H9 (cell line): ENCODE measurements around the gene PPBP. TPM values are rescaled to one million over a fixed set of nuclear protein-coding genes. Genes with fewer than 3 reads are reported as not detected.

Experiments
- DNase-seq: peaks from one replicate; pipeline ENCODE4 v3.0.0-alpha.2; 2017
- H2AFZ ChIP-seq: one replicate; pipeline ENCODE4 v1.6.1; 2013; ENCODE audit warnings: mild to moderate bottlenecking, low read length, control low read depth, moderate library complexity
- H2AK5ac ChIP-seq: 2 replicates; pipeline ENCODE4 v1.6.1; 2013; ENCODE audit warnings: low read length, control low read depth, mixed read lengths; ENCODE audit not compliant: insufficient read length
- H2BK120ac ChIP-seq: one replicate; pipeline ENCODE4 v1.6.1; 2013; ENCODE audit warnings: low read depth, mild to moderate bottlenecking, low read length, control low read depth, inconsistent platforms; ENCODE audit not compliant: poor library complexity, severe bottlenecking
- H2BK12ac ChIP-seq: 2 replicates; pipeline ENCODE4 v1.6.1; 2013; ENCODE audit warnings: low read length, control low read depth, mixed read lengths, low read depth; ENCODE audit not compliant: insufficient read length
- H2BK15ac ChIP-seq: 2 replicates; pipeline ENCODE4 v1.6.1; 2013; ENCODE audit warnings: low read depth, low read length, control low read depth
- H2BK20ac ChIP-seq: one replicate; pipeline ENCODE4 v1.6.1; 2013; ENCODE audit warnings: low read depth, mild to moderate bottlenecking, low read length, control low read depth, inconsistent platforms; ENCODE audit not compliant: poor library complexity, severe bottlenecking
- H2BK5ac ChIP-seq: 2 replicates; pipeline ENCODE4 v1.6.1; 2013; ENCODE audit warnings: low read length, control low read depth, mixed read lengths; ENCODE audit not compliant: insufficient read length
- H3K14ac ChIP-seq: 2 replicates; pipeline ENCODE4 v1.6.1; 2013; ENCODE audit warnings: low read length, control low read depth; ENCODE audit not compliant: insufficient read depth
- H3K18ac ChIP-seq: 2 replicates; pipeline ENCODE4 v1.6.1; 2013; ENCODE audit warnings: low read depth, mild to moderate bottlenecking, mixed read lengths, low read length, control low read depth; ENCODE audit not compliant: insufficient read length
- H3K23ac ChIP-seq: 2 replicates; pipeline ENCODE4 v1.6.1; 2013; ENCODE audit warnings: low read length, control low read depth, mixed read lengths, low read depth; ENCODE audit not compliant: insufficient read length
- H3K23me2 ChIP-seq: 2 replicates; pipeline ENCODE4 v1.6.1; 2013; ENCODE audit warnings: low read depth, mild to moderate bottlenecking, mixed read lengths, low read length, control low read depth; ENCODE audit not compliant: insufficient read length, poor library complexity, severe bottlenecking
- H3K27ac ChIP-seq: 2 replicates; pipeline ENCODE4 v1.5.1; 2013; ENCODE audit warnings: low read length, control low read depth, mixed read lengths, low read depth; ENCODE audit not compliant: insufficient read length
- H3K27me3 ChIP-seq: 2 replicates; pipeline ENCODE4 v1.6.1; 2013; ENCODE audit warnings: low read length, control low read depth, inconsistent platforms; ENCODE audit not compliant: insufficient read depth
- H3K4ac ChIP-seq: 2 replicates; pipeline ENCODE4 v1.6.1; 2013; ENCODE audit warnings: low read depth, mild to moderate bottlenecking, control low read depth, inconsistent platforms, low read length, moderate library complexity
- H3K4me1 ChIP-seq: 2 replicates; pipeline ENCODE4 v1.6.1; 2013; ENCODE audit warnings: low read length, control low read depth, inconsistent platforms; ENCODE audit not compliant: insufficient read depth
- H3K4me2 ChIP-seq: 2 replicates; pipeline ENCODE4 v1.6.1; 2013; ENCODE audit warnings: low read length, control low read depth, mixed read lengths; ENCODE audit not compliant: insufficient read length, insufficient read depth
- H3K56ac ChIP-seq: 2 replicates; pipeline ENCODE4 v1.6.1; 2013; ENCODE audit warnings: low read depth, mild to moderate bottlenecking, mixed read lengths, low read length, control low read depth; ENCODE audit not compliant: insufficient read length
- H3K79me1 ChIP-seq: 2 replicates; pipeline ENCODE4 v1.6.1; 2013; ENCODE audit warnings: low read depth, mild to moderate bottlenecking, moderate library complexity, low read length, control low read depth, inconsistent platforms; ENCODE audit not compliant: insufficient read depth, poor library complexity, severe bottlenecking
- H3K79me2 ChIP-seq: 2 replicates; pipeline ENCODE4 v1.6.1; 2013; ENCODE audit warnings: low read length, control low read depth, inconsistent platforms; ENCODE audit not compliant: insufficient read depth
- H3K9ac ChIP-seq: 2 replicates; pipeline ENCODE4 v1.6.1; 2013; ENCODE audit warnings: low read length, control low read depth, mixed read lengths; ENCODE audit not compliant: insufficient read length; ENCODE audit errors: extremely low read depth
- H3K9me3 ChIP-seq: one replicate; pipeline ENCODE4 v1.6.1; 2013; ENCODE audit warnings: low read depth, low read length, inconsistent platforms; ENCODE audit not compliant: control insufficient read depth
- H3T11ph ChIP-seq: one replicate; pipeline ENCODE4 v1.6.1; 2013; ENCODE audit warnings: mild to moderate bottlenecking, low read length, control low read depth, inconsistent platforms
- H4K20me1 ChIP-seq: one replicate; pipeline ENCODE4 v1.6.1; 2013; ENCODE audit not compliant: control insufficient read depth, insufficient read length, insufficient read depth
- H4K5ac ChIP-seq: 2 replicates; pipeline ENCODE4 v1.6.1; 2013; ENCODE audit warnings: low read depth, mild to moderate bottlenecking, mixed read lengths, low read length, control low read depth; ENCODE audit not compliant: insufficient read length
- H4K8ac ChIP-seq: replicated peaks from 2 replicates; pipeline ENCODE4 v1.6.1; 2013; ENCODE audit warnings: low read length, control low read depth, mixed read lengths, low read depth; ENCODE audit not compliant: insufficient read length
- H4K91ac ChIP-seq: 2 replicates; pipeline ENCODE4 v1.6.1; 2013; ENCODE audit warnings: low read depth, mild to moderate bottlenecking, moderate library complexity, mixed read lengths, low read length, control low read depth; ENCODE audit not compliant: insufficient read length
- H3K27ac Mint-ChIP-seq, 3 experiments: 2 replicates in 2 of 3; 3 replicates in 1 of 3; pipeline ENCODE4 v1.8.0; 2020 to 2021; ENCODE audit warnings: mixed read lengths in 3 of 3, mild to moderate bottlenecking in 1 of 3, moderate library complexity in 1 of 3
- H3K27me3 Mint-ChIP-seq: 2 replicates; pipeline ENCODE4 v1.8.0; 2021; ENCODE audit warnings: low read depth, mild to moderate bottlenecking, moderate library complexity, mixed read lengths
- H3K36me3 Mint-ChIP-seq, 3 experiments: 2 replicates in 2 of 3; 3 replicates in 1 of 3; pipeline ENCODE4 v1.8.0; 2020 to 2021; ENCODE audit warnings: low read depth in 3 of 3, mixed read lengths in 3 of 3; ENCODE audit not compliant: insufficient read depth in 1 of 3
- H3K4me1 Mint-ChIP-seq, 2 experiments: 2 replicates each; pipeline ENCODE4 v1.8.0; 2020; ENCODE audit warnings: mixed read lengths in 2 of 2
- H3K4me3 Mint-ChIP-seq, 2 experiments: 2 replicates in 1 of 2; 3 replicates in 1 of 2; pipeline ENCODE4 v1.8.0; 2020 to 2021; ENCODE audit warnings: mild to moderate bottlenecking in 2 of 2, mixed read lengths in 2 of 2, moderate library complexity in 1 of 2
- H3K9me3 Mint-ChIP-seq, 2 experiments: 2 replicates in 1 of 2; 3 replicates in 1 of 2; pipeline ENCODE4 v1.8.0; 2020; ENCODE audit warnings: mild to moderate bottlenecking in 2 of 2, mixed read lengths in 2 of 2, moderate library complexity in 1 of 2
- CTCF ChIP-seq: fragments of 200-600 bp; sonication (generic); conservative IDR thresholded peaks from 3 replicates; pipeline ENCODE4 v1.8.0; 2021; ENCODE audit warnings: antibody characterized with exemption, mild to moderate bottlenecking
- WGBS: extraction: QIAGEN DNeasy Blood & Tissue Kit; methylation state at CpG from one replicate; pipeline ENCODE4 v1.1.7; 2013; ENCODE audit warnings: missing lambda C conversion rate, low lambda C conversion rate, mixed read lengths; ENCODE audit not compliant: insufficient read length; ENCODE audit errors: extremely low coverage; 5-methylcytosine and 5-hydroxymethylcytosine counted together
- total RNA-seq: library from RNA; stranded (reverse); gene quantifications from 2 replicates; pipeline ENCODE4 v1.2.1, GENCODE V29; 2021

The PPBP gene
- total RNA-seq, 1 experiment from 2014 or later: 0.33 TPM

- H4K91ac ChIP-seq: no peak overlapping the region
- DNase-seq: no peak
- no peak overlapping the region for H2BK15ac ChIP-seq
- Mint-ChIP-seq H3K27ac (no peak overlapping the region), H3K27me3 (no peaks in the 10 kb centered on the region), H3K4me3 (no peak overlapping the region), H3K36me3 (peaks cover 8 to 17% (median 16%) of the 10 kb centered on the region in 3 experiments; a peak in 6 of 7 replicates), H3K9me3 (peaks cover 14 to 20% of the 10 kb centered on the region in 2 experiments), H3K4me1 (peaks cover 10 to 19% of the 10 kb centered on the region in 2 experiments)
- H3K79me2 ChIP-seq: no peaks in the 10 kb centered on the region
- 0 out of 2 replicates have a peak, but pooled peaks cover 2% of the 10 kb centered on the region for H3K4me1 ChIP-seq
- H2AK5ac ChIP-seq: no peak overlapping the region
- H3K27me3 ChIP-seq: no peaks in the 10 kb centered on the region
- no peak overlapping the region for H3K4ac ChIP-seq
- H3K23me2 ChIP-seq: no peaks in the 10 kb centered on the region
- no peak for TF ChIP-seq CTCF
- no CpG with 5 or more reads among the region's 2 CpGs for WGBS
- no peaks in the 10 kb centered on the region for H3K79me1 ChIP-seq
- H4K20me1 ChIP-seq: no peaks in the 10 kb centered on the region
- H3K9me3 ChIP-seq: no peaks in the 10 kb centered on the region
- H2BK5ac ChIP-seq: no peak overlapping the region
- no peak overlapping the region for H3K23ac ChIP-seq
- no peak overlapping the region for H2BK20ac ChIP-seq
- no peak overlapping the region for H4K8ac ChIP-seq
- no peak overlapping the region for H3T11ph ChIP-seq
- H2BK120ac ChIP-seq: no peak overlapping the region
- no peak overlapping the region for H3K27ac ChIP-seq
- no peak overlapping the region for H3K14ac ChIP-seq
- no peak overlapping the region for H3K9ac ChIP-seq
- no peak overlapping the region for H2AFZ ChIP-seq
- H3K56ac ChIP-seq: no peak overlapping the region
- H3K4me2 ChIP-seq: no peak overlapping the region
- no peak overlapping the region for H4K5ac ChIP-seq
- H3K18ac ChIP-seq: no peak overlapping the region
- no peak overlapping the region for H2BK12ac ChIP-seq
Measured at GRCh38 chr4:73976217-73976616, 11.8 kb downstream of the PPBP start.
